Duodenal mucosa (tissue), 2 donors: ENCODE results near the gene MARF1.

Source experiments
- H3K27ac ChIP-seq: one replicate; pipeline ENCODE4 v1.7.0; 2013; ENCODE audit warnings: low read depth, low read length
- H3K27me3 ChIP-seq, 2 donors: one replicate each; pipeline ENCODE4 v1.7.0; 2013; ENCODE audit warnings: low read length in 2 of 2, control low read depth in 1 of 2; ENCODE audit not compliant: insufficient read depth in 2 of 2, control insufficient read depth in 1 of 2
- H3K36me3 ChIP-seq, 2 donors: one replicate each; pipeline ENCODE4 v1.7.0; 2013; ENCODE audit warnings: low read length in 2 of 2, control low read depth in 1 of 2; ENCODE audit not compliant: insufficient read depth in 2 of 2, control insufficient read depth in 1 of 2
- H3K4me1 ChIP-seq, 2 donors: one replicate each; pipeline ENCODE4 v1.7.0; 2013; ENCODE audit warnings: low read length in 2 of 2, control low read depth in 1 of 2; ENCODE audit not compliant: insufficient read depth in 2 of 2, control insufficient read depth in 1 of 2
- H3K4me3 ChIP-seq, 2 donors: one replicate each; pipeline ENCODE4 v1.7.0; 2013; ENCODE audit warnings: low read length in 2 of 2, low read depth in 1 of 2
- H3K9ac ChIP-seq, 2 donors: one replicate each; pipeline ENCODE4 v1.7.0; 2013; ENCODE audit warnings: low read length in 2 of 2, low read depth in 1 of 2
- H3K9me3 ChIP-seq, 2 donors: one replicate each; pipeline ENCODE4 v1.7.0; 2013; ENCODE audit warnings: low read length in 2 of 2, control low read depth in 1 of 2; ENCODE audit not compliant: control insufficient read depth in 1 of 2

MARF1 gene

GRCh38 chr16:15587152-15587825, 55.7 kb downstream of the MARF1 start:
- no peak overlapping the region for H3K9ac ChIP-seq
- no peaks in the 10 kb centered on the region for H3K9me3 ChIP-seq
- no peak overlapping the region for H3K4me3 ChIP-seq
- no peaks in the 10 kb centered on the region for H3K27me3 ChIP-seq
- no peak overlapping the region for H3K27ac ChIP-seq
- H3K36me3 ChIP-seq, result peaks cover 3 to 8% of the 10 kb centered on the region in 2 donors
- H3K4me1 ChIP-seq, result peaks cover 14 to 15% of the 10 kb centered on the region in 2 donors

GRCh38 chr16:15586716-15587115, 56.2 kb downstream of the MARF1 start:
- H3K27ac ChIP-seq, result no peak overlapping the region
- H3K4me3 ChIP-seq, result no peak overlapping the region
- no peak overlapping the region for H3K9ac ChIP-seq
- peaks cover 3 to 8% of the 10 kb centered on the region in 2 donors for H3K36me3 ChIP-seq
- H3K27me3 ChIP-seq, result no peaks in the 10 kb centered on the region
- peaks cover 12 to 13% of the 10 kb centered on the region in 2 donors for H3K4me1 ChIP-seq
- H3K9me3 ChIP-seq, result no peaks in the 10 kb centered on the region

- H3K27ac ChIP-seq, result no peak overlapping the region
- H3K36me3 ChIP-seq, result peaks cover 3 to 8% of the 10 kb centered on the region in 2 donors
- no peak overlapping the region for H3K4me3 ChIP-seq
- H3K9me3 ChIP-seq, result no peaks in the 10 kb centered on the region
- H3K27me3 ChIP-seq, result no peaks in the 10 kb centered on the region
- no peak overlapping the region for H3K9ac ChIP-seq
- H3K4me1 ChIP-seq, result peaks cover 10 to 19% of the 10 kb centered on the region in 2 donors
These were observed 57.0 kb downstream of the MARF1 start for GRCh38 chr16:15585956-15586355.

DNA sequence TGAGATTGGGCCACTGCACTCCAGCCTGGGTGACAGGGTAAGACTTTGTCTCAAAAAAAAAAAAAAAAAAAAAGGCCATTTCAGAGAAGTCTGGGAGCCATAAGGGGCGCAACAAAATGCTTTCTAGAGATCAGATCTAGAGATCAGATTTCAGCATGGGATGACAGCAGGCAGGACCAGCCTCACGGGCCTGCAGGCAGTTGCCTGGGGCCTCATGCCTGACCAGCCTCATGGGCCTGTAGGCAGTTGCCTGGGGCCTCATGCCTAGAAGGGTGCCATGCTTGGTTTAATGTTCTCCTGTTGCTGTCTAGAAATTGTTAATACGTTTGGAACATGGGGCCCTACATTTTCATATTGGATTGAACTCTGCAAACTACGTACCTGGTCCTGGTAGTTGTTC, 59.4 kb downstream of the MARF1 start:
- Histone ChIP-seq H3K27ac (no peak overlapping the region), H3K9me3 (no peaks in the 10 kb centered on the region), H3K27me3 (no peaks in the 10 kb centered on the region), H3K9ac (no peak overlapping the region), H3K4me1 (peaks cover under 1 to 11% of the 10 kb centered on the region in 2 donors), H3K4me3 (no peak overlapping the region), H3K36me3 (peaks cover 3 to 8% of the 10 kb centered on the region in 2 donors)

GRCh38 chr16:15581127-15581815, 61.7 kb downstream of the MARF1 start:
- peaks cover 14 to 24% of the 10 kb centered on the region in 2 donors for H3K4me1 ChIP-seq
- H3K27ac ChIP-seq, result no peak overlapping the region
- no peaks in the 10 kb centered on the region for H3K36me3 ChIP-seq
- H3K9ac ChIP-seq, result no peak overlapping the region
- no peak overlapping the region for H3K4me3 ChIP-seq
- no peaks in the 10 kb centered on the region for H3K27me3 ChIP-seq
- no peaks in the 10 kb centered on the region for H3K9me3 ChIP-seq

- H3K9ac ChIP-seq, result no peak overlapping the region
- H3K27me3 ChIP-seq, result no peaks in the 10 kb centered on the region
- no peaks in the 10 kb centered on the region for H3K9me3 ChIP-seq
- no peaks in the 10 kb centered on the region for H3K36me3 ChIP-seq
- no peak overlapping the region for H3K27ac ChIP-seq
- H3K4me1 ChIP-seq, result peaks cover 17 to 26% of the 10 kb centered on the region in 2 donors
- no peak overlapping the region for H3K4me3 ChIP-seq
These were observed 64.1 kb downstream of the MARF1 start for GRCh38 chr16:15578824-15579223.

GRCh38 chr16:15576960-15577958, 65.7 kb downstream of the MARF1 start:
- H3K27ac ChIP-seq, result peak overlapping the region; percentile 69
- no peaks in the 10 kb centered on the region for H3K36me3 ChIP-seq
- no peaks in the 10 kb centered on the region for H3K27me3 ChIP-seq
- H3K9me3 ChIP-seq, result no peaks in the 10 kb centered on the region
- peaks cover 28 to 39% of the 10 kb centered on the region in 2 donors for H3K4me1 ChIP-seq
- H3K4me3 ChIP-seq, result peak overlapping the region in 1 of 2 donors; percentile 25
- no peak overlapping the region for H3K9ac ChIP-seq

- no peak overlapping the region for H3K9ac ChIP-seq
- no peaks in the 10 kb centered on the region for H3K36me3 ChIP-seq
- H3K4me1 ChIP-seq, result peaks cover 37 to 44% of the 10 kb centered on the region in 2 donors
- no peak overlapping the region for H3K27ac ChIP-seq
- H3K4me3 ChIP-seq, result no peak overlapping the region
- H3K27me3 ChIP-seq, result no peaks in the 10 kb centered on the region
- no peaks in the 10 kb centered on the region for H3K9me3 ChIP-seq
These were observed 67.5 kb downstream of the MARF1 start for GRCh38 chr16:15575293-15576049.

- peaks cover 37 to 44% of the 10 kb centered on the region in 2 donors for H3K4me1 ChIP-seq
- H3K27ac ChIP-seq, result no peak overlapping the region
- no peak overlapping the region for H3K9ac ChIP-seq
- H3K4me3 ChIP-seq, result no peak overlapping the region
- no peaks in the 10 kb centered on the region for H3K9me3 ChIP-seq
- H3K27me3 ChIP-seq, result no peaks in the 10 kb centered on the region
- no peaks in the 10 kb centered on the region for H3K36me3 ChIP-seq
These were observed 68.4 kb downstream of the MARF1 start for GRCh38 chr16:15574614-15574948.
